Stimulated activated CD8-positive, alpha-beta memory T cell treated with anti-CD3 and anti-CD28 coated beads, Interleukin-2, amount 100 ng/mL, for 1 hour (primary cell): ENCODE data around the gene APOL4.
"Not testable (repeated sequence)": the region's sequence is repeated elsewhere in the genome, so short reads cannot be mapped to it uniquely, and the experiment has no call there.

Experiments
- DNase-seq, 2 donors: peaks; one replicate each; pipeline ENCODE4 v3.0.0-alpha.2; 2020; ENCODE audit warnings: low read depth in 2 of 2

The APOL4 gene

DNA sequence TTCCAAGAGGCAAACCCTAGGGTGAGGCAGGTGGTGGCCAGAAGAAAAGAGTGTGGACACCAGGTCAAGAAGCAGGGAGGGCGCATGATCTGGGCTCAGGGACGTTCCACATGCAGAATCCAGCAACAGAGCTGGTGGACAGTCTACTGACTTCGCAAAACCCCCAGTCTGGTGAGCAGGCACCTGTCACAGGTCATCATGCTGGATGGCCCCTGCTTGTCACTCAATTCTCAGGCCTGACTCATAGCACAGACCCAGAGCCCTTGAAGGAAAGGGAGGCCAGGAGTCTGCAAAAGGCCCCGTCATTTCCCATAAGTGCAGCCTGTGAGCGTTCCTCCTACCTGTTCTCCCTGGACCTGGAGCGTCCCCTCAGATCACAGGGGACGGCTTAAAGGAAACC, 18.2 kb downstream of the APOL4 start:
- DNase-seq, result no peak

- no peak for DNase-seq
These were observed 18.8 kb downstream of the APOL4 start for GRCh38 chr22:36182857-36183256.

- no peak for DNase-seq
These were observed 19.6 kb downstream of the APOL4 start for GRCh38 chr22:36182056-36182455.

- DNase-seq, result no peak
These were observed 20.7 kb downstream of the APOL4 start for GRCh38 chr22:36180928-36181327.

DNA sequence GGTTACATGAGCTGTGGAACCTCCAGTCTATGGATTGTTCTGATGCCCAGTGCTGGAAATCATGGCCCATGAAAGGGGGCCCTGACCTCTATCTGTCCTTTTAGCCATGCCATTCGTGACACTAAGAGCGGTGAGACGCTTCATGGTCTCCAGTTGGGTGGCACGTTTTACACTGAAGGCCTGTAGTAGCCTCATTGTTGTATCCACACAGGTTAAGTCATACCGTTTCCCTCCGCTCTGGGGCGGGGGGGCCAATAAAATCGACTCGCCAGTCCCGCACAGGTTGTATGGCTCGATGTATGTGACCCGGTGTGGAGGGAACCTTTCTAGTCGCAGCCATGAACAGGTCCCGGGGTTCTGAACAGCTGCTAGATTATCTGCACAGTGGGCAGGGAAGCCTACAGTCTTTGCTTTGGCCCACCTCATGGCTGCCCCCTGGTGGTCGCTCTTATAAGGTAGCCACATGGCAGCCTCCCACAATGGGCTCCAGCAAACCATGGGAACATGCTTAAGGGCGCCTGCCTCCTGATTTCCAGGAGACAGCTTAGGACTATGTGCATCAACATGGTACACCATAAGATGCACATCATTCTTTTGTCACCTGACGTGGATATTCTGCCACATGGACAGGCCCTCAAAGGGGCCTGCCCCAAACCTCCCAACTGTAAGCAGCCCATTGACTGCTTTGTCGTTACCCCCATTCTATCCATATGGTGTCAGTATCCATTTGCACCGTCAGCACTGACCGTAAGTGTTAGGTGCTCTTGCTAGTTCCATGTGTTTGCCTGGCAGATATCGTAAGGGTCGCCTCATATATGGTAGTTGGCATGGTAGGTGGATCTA, 21.4 kb downstream of the APOL4 start:
- DNase-seq, result peak; percentile 77 to 81

DNA sequence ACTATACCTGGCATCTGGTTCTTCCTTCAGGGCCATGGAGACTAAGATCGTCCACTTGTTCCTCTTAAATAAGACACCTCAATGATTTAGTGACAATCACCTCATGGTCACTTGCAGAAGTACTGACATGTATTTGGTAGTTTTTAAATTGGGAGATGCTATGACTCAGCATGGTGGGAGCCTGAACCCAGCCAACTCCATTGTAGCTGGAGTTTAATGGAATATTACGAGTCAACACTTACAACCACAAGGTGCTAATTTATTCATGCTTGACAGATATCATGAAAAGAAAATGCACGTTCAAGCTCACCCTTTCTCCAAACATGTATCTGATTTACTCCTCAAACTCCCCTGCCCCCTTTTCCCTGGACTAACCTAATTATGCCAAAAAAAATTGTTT, 24.4 kb downstream of the APOL4 start:
- DNase-seq, result no peak

- DNase-seq, result no peak
These were observed 25.7 kb downstream of the APOL4 start for GRCh38 chr22:36175892-36176291.

DNA sequence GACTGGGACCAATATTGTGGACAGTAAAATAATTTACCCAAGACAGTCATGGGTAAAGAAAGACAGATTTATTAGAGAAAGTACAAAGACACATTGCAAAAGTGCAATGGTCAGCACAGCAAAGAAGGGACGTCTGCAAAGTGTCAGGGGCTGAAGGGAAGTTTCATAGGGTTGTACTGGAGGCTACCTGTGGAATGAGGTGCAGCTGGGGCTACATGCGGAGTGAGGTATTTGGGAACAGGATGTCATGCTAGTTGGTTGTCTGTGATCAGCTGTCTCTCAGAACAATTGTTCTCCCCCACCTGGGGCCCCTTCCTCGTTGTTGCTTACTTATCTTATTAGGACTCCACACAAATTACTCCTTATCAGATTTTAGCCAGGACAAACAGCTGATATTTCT, 29.7 kb downstream of the APOL4 start:
- DNase-seq, result no peak

- DNase-seq, result no peak
These were observed 34.9 kb downstream of the APOL4 start for GRCh38 chr22:36166518-36167220.

DNA sequence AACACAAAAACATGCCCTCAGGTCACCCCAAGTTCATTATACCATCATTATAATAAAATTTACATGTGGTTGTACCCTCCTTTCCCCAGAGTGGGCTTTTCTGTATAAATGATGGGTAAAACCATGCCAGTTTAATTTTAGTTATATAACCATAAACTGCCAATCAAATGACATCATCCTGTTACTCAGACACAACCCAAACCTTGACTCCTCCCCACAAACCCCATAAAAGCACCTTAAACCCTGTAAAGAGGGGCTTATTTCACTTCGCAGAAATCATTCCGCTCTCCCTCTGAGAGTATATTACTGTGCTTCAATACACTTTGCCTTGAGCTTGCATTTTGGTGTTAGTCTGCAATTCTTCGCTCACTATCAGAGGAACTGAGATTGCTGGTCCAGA, 35.5 kb downstream of the APOL4 start:
- no peak for DNase-seq

DNA sequence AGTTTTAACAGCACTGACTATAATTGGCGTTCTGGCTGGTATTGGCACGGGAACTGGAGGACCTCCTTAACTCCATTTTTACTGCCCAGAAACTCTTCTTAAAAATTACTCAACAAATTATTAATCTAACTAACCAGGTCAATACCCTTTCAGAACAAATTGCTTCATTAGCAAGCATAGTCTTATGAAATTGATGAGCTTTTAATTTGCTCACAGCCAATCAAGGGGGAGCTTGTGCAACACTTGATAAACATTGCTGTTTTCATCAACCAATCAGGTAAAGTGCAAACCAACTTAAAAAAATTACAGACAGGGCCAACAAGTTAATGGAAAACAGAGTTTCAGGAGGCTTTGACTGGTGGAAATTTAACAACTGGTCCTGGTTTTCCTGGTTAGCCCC, 36.5 kb downstream of the APOL4 start:
- DNase-seq, result no peak

DNA sequence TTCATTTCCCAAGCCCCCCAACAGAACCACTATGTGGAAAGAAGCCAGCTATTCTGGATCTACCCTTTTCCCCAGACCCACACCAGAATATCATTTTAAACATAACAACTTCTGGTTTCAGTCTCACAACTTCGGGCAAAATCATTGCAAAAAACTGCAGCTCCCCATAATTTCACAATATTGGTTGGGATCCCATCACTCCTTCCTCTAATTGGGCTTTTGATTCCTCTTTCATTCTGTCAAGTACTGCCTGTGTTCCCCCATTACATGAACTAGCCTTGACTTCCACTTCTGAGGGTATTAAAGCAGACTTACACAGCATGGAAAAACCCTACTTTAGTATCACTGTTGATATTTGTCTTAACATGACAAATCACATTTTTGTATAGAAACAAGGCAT, 37.0 kb downstream of the APOL4 start:
- DNase-seq, result no peak

DNA sequence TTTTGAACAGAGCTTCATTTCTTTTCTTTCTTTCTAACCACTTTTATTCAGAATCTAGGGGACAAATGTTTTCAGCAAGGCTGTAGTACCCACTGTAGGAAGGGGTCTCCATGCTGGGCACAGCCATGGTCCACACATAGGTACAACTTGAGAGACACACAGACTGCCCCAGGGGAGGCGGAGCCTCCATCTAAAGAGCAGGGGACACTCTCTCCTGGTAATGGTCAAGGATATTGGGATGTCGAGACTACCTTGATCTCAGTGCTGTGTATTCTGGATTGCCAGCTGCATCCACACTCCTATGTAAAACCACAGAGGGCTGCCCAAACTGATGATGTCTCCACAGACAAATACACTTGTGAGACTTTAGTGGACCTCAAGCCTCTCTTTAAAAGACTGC, 38.1 kb downstream of the APOL4 start:
- no peak for DNase-seq

- DNase-seq, result no peak
These were observed 39.2 kb downstream of the APOL4 start for GRCh38 chr22:36162127-36163034.

GRCh38 chr22:36161793-36162126, 39.8 kb downstream of the APOL4 start:
- DNase-seq, result not testable (repeated sequence)

- no peak for DNase-seq
These were observed 41.1 kb downstream of the APOL4 start, which contains the start of gene APOL3 for GRCh38 chr22:36160499-36160942. Gene APOL3 (minus strand): TSS chr22:36160755. CDS start chr22:36149055, 11,700 bp downstream.

DNA sequence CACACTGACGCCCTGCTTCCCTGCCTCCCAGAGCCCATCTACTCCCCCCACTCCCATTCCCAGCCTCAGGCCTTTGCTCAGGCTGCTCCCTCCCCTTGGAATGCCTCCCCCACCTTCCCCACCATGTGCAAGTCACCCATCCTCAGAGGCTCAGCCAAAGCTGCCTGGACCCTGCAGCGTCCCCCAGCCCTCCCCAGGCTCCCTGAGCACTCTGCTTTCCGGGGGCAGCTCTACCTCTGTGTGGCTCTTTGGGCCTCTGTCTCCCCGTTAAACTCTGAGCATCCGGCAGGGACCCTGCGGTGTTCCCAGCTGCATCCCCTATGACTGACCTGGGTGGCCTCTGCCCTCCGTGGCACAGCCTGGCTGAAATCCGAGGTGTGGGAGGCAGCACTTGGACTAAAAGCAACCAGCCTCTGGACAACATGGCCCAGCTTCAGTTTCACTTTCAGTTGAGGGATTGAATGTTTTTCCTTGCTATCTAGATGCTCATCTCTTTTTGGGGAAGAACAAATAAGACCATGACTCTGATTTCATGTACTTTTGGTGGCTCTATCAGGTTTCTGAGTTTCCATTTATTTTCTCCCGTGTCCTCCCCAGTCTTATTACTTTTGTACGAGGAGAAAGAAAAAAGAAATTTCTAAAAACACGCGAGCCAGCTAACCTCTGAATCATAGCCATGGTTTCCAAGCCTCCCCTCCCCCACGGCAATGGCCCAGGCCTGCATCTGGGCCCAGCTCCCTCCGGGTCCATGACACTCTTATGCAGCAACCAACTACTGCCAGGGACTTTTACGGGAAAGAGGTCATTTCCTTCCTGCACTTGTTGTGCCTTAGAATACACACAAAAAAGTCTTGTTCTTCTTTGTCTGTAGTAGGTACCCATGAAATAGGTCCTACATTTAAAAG, 44.8 kb downstream of the APOL4 start:
- DNase-seq, result peak; percentile 31 to 45

DNA sequence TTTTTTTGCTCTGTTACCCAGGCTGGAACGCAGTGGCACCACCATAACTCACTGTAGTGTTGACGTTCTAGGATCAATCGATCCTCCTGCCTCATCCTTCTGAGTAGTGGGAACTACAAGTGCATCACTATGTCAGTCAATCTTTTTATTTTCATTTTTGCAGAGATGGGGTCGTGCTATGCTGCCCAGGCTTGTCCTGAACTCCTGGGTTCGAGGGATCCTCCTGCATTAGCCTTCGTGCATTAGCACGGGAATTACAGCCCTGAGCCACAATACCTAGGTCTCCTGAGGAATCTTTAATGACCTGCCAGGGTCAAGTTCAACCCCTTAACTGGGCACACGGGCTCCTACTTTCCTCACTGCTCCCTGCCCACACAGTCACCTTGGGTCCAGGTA, 45.5 kb downstream of the APOL4 start:
- DNase-seq, result no peak

DNA sequence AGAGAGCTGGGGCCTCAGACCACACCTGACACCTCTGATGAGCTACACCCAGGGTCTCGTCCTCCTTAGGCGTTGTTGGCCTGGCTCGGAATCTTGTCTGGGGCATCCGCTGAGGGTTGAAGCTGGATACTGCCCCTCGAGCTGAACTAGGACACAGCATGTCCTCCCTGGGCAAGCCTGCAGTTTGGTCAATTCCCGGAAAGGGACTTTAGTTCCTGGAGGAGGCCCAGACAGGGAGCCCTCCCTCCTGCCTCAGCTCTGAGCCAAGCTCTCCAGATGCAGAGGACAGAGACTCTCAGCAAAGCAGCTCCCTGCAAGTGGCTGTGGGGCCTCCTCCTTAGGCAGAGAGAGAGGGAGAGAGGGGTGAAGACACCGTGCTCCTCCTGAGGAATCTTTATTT, 45.9 kb downstream of the APOL4 start:
- DNase-seq, result no peak

DNA sequence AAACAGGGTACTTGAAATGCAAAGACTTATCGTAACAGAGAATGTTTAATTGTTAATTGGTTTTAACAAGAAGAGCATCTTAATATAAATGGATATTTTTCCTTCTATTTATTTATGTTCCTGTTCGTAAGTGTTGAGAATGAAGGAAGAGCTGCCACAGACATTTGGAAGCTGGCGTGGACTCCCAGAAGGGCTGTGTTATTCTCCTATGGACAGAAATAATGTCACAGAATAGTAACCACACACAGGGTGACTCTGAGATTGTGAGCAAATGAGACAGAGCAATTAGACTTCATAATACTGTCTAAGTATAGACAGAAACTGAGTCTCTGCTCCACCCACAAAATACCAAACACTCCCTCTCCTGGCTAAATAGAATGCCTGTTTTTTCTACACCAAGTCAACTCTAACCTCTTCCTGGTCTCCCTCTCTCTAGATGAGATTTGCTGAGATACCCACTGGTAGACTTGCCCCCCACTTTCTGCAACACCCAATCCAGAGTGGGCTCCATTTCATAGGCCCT, 47.1 kb downstream of the APOL4 start:
- no peak for DNase-seq
